C1 segment of cervical spinal cord (tissue), 14 donors: ENCODE data around the gene KRT9.
A peak's percentile ranks its signal among the peaks of the same experiment; 100 is the strongest.
"Not testable (repeated sequence)": the region's sequence is repeated elsewhere in the genome, so short reads cannot be mapped to it uniquely, and the experiment has no call there.

Experiments
- DNase-seq, 14 donors: peaks; one replicate each; lab custom pipeline; 2025; lab: John Stamatoyannopoulos, UW

The KRT9 gene, protein sequence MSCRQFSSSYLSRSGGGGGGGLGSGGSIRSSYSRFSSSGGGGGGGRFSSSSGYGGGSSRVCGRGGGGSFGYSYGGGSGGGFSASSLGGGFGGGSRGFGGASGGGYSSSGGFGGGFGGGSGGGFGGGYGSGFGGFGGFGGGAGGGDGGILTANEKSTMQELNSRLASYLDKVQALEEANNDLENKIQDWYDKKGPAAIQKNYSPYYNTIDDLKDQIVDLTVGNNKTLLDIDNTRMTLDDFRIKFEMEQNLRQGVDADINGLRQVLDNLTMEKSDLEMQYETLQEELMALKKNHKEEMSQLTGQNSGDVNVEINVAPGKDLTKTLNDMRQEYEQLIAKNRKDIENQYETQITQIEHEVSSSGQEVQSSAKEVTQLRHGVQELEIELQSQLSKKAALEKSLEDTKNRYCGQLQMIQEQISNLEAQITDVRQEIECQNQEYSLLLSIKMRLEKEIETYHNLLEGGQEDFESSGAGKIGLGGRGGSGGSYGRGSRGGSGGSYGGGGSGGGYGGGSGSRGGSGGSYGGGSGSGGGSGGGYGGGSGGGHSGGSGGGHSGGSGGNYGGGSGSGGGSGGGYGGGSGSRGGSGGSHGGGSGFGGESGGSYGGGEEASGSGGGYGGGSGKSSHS

DNA sequence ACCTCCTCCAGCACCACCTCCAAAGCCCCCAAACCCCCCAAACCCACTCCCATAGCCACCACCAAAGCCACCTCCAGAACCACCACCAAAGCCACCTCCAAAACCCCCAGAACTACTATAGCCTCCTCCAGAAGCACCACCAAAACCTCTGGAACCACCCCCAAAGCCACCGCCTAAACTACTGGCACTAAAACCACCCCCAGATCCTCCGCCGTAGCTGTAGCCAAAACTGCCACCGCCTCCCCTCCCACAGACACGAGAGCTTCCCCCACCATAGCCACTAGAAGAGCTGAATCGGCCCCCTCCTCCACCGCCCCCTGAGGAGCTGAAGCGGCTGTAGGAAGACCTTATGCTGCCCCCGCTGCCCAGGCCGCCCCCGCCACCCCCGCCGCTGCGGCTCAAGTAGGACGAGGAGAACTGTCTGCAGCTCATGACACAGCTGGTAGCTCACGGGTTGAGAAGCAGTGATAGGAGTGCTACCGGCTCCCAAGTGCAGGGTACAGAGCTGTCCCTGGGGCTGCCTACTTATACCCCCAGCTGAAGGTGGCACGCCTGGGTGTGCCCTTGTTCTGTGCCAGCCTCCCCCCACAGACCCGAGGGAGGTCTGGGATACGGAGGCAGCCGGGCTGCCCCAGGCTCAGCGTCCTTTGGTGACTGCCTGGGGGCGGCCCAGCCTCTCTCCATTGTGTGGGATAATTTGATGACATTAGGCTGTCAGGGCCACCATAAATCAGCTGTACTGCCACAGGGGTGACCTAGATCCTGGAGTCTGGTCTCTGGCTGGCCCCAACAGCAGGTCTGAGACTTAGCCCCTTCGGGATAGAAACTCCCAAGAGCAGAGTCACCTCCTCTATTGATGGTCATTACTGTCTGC, at the start of gene KRT9:
KRT9 (minus strand) TSS at position 499 of the 874 bp plus-strand sequence; CDS start at position 432, 67 bp downstream.
- no peak for DNase-seq

DNA sequence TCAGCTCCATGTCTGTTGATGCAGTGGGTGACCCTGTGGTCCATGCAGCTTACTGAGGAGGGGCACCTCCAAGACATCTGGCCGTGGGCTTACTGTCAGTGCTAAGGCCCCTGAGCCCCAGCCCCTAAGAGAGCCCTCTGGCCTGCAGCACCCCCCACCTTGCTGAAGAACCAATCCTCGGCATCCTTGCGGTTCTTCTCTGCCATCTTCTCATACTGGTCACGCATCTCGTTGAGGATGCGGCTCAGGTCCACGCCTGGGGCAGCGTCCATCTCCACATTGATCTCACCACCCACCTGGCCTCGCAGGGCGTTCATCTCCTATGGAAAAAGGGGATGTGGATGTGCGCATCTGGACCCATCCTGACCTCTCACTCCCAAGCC, 49.6 kb upstream of the KRT9 start:
- not testable (repeated sequence) for DNase-seq

DNA sequence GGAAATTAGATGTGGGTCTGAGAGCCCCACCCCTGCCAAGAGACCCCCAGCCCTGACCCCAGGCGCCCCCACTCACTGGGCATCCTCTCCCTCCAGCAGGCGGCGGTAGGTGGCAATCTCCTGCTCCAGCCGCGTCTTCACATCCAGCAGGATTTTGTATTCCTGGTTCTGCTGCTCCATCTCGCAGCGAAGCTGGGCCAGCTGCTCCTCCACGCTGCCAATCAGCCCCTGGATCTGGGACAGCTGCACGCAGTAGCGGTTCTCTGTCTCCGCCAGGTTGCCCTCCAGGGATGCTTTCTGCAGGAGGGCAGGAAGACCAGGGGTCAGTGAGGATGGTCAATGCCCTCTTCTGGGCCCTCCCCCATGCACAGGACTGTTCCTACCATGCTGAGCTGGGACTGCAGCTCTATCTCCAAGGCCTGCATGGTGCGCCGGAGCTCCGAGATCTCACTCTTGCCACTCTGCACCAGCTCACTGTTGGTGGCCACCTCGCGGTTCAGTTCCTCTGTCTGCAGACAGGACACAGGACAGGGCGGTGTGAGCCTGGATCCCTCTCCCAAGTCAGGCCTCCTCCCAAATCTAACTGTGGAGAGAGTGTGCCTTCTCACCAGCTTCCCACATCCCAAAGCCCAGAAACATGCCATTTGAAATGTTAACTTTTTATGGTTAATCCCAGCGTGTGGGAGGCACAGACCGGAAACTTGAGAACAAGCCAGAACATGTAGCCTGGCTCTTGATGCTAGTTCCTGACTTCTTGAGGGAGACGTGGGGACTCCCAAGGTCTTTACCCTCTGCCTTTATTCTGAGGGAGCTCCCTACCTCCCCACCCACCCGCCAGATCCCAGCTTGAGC, 49.0 kb upstream of the KRT9 start:
- DNase-seq: no peak

DNA sequence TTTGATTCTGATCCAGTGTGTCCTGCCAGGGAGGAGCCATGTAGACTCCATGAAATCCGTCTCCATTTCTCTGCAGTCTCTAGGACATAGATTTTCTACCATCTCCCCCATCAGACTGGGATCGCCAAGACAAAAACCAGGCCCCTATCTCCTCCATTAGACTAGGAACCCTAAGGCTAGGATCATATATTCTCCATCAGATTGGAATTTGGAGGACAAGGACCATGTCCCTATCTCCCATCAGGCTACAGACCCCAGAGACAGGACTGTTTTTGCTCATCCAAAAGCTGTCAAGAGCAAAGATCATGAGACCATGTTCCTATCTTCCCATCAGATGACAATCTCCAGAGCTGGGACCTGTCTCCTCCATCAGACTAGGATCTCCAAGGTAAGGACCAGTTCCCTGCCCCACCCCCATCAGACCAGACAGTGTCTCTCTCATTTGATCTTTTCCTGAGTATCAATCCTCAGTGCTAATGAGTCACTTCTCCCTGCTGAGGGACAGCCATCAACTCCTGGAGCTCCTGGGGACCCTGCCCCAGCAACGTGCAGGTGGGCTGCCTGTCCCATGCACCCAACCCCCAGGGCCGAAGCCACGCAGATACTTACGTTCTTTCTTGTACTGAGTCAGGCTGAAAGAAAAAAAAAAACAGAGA, 48.2 kb upstream of the KRT9 start:
- not testable (repeated sequence) for DNase-seq

DNA sequence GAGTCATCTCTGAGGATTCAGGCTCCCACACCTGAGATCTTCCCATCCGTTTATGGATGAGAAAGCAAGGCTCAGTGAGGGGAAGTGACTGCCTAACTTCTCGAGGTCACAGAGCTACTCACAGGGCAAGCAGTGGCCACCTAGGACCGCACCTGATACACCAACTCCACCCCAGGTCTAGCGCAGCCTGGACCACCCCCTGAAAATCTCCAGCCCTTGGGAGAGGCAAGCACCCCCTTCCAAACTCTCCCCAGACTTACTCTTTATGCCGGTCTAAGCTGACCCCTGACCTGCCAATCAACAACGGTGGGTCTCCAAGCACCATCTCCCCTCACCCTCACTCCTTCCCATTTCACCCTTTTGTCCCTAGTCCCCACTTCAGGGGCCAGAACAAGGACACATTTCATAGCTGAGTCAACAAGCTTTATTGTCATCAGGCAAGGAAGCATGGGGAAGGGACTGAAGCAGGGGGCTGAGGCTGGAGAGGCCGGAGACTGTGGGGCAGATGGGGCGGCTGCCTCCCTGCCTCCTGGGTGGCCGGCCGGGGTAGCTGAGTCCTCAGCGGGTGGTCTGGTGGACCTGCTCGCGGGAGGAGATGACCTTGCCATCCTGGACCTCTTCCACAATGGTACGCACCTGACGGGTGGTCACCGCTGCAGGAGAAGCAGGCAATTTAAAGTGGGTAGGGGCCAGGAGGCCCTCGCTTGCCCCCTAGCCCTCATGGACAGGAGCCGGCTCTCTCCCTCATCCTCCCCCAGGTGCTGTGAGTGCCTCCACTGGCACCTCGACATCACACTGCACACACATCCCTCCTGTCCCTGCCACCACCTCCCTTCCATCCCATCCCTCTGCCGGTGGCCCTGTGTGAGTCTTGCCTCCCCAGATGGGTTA, 47.4 kb upstream of the KRT9 start:
- no peak for DNase-seq

DNA sequence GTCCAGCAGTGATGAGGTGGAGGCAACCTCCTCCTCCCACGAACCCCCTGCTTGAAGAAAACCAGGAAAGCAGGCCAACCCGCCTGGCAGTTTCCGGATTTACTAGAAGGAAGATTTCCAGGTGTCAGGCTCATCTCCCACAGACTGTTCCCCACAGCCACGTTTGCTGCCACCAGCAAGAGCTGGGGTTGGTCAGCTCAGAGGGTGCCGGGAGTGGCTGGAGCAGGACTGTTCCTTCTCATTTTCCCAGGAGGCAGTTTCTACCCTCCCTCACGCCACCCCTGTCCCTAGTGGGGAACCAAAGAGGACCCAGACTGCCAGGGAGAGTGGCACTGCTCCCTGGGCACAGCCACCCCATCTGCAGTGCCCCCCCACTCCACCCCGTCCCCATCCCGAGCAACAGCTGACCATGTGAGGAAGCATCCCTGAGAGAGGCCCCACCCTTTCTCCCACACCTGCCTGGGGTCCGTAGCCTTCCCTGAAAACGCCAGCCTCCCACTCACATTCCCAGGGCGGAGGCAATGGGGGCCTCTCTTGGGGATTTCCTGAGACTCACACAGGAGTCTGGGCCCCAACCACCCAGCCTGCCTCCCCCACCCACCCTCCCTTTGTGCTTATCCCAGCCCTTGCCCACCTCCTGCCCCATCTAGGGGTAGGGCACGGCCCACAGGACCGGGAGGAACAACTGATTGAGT, 46.6 kb upstream of the KRT9 start:
- no peak for DNase-seq

DNA sequence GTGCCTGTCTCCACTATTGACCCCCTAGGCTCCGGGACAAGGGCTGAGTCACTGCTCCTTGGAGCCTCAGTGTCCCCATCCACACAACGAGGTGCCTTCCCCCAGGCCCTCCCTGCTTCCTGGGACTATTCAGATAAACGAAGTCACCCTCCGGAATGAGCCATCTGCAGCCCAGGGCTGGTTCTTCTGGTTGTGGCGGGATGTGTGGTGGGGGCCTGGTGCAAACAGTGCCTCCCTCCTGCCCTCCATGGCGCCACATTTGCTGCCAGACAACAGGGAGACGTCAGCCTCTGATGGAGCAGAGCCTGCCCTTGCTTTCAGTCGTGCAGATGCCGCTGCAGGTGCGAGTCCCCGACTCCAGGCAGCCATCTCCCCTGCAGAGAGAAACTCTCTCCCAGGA, 45.8 kb upstream of the KRT9 start:
- no peak for DNase-seq

DNA sequence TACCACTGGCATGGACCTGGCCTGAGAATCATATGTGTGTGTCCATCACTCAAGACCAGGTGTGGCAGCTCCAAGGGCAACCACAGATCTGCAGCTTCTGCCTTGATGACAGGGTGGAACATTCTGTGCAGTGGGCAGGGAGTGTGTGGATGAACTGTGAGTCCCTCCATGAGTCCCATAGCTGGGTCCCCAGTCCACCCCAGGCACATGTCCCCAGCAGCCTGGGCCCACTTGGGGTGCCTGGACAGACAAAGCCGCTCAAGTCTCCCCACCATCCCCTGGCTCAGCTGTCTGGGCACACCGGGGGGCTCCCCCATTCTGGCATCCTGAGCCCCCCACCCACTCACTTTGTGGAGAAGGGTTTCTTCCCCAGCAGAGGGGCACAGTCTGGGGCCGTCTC, 45.3 kb upstream of the KRT9 start:
- no peak for DNase-seq

DNA sequence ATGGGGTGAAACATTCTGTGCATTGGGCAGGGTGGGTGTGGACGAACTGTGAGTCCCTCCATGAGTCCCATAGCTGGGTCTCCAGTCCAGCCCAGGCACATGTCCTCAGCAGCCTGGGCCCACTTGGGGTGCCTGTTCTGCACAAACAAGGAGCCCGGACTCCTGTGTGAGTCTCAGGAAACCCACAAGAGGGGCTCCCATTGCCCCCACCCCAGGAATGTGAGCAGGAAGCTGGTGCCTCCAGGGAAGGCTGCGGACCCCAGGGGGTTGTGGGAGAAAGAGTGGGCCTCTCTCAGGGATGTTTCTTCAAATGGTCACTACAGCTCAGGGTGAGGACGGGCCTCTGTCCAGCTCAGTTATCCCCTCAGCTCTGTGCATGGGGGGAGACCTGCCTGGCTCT, 44.6 kb upstream of the KRT9 start:
- not testable (repeated sequence) for DNase-seq

DNA sequence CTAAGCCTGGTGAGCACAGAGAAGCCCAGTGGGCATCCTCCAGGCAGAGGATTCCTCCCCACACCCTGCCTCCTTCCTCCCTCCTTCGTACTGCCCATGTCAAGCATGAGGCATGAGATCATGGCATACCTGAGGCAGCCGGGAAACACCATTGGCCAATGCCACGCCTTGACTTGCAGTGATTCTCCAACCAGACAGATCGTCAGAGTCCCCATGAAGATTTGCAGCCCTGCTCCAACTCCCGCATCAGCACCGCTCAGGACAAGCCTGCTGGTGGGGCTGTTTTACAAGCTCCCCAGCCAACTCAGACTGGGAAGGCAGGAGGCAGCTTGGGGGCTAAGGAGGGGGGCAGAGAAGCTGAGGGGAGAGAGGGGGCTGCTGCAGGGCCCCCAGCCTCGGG, 43.6 kb upstream of the KRT9 start:
- DNase-seq: no peak

DNA sequence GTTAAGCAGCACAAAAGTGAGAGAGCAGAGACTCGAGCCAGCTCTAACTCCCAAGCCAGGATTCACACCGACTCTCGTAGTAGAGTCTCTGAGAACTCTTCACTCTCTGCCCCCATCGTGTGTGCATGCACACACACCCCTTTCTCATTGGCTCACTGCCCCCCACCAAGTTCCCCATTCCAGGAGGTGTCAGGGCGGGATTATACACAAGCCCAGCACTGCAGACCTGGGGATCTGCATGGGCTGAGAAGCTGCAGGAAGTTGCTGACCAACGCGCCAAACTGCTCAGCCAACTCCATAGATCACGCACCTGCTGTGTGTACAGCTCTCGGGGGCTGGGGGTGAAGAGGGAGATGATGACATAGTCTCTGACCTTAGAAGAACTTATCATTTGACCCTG, 42.9 kb upstream of the KRT9 start:
- peak in 1 of 14 donors; percentile 9 for DNase-seq

DNA sequence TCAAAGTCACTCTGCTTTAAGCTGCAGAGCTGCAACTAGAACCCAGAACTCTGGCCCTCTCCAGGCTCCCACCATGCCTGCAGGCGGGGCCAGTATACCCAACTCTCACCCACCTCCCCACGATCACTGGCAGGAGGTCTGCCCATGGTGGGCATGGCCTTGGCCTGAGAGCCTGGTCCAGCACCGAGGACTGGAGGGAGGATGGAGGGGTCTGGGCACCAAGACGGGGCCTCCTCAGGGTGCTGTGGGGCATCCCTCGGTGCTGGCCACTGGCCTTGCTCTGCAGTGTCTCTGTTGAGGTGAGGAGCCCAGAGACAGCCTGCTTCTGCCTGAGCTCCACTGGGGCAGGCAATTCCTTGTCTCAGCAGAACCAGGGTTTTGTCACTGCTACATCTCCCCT, 42.2 kb upstream of the KRT9 start:
- no peak for DNase-seq

DNA sequence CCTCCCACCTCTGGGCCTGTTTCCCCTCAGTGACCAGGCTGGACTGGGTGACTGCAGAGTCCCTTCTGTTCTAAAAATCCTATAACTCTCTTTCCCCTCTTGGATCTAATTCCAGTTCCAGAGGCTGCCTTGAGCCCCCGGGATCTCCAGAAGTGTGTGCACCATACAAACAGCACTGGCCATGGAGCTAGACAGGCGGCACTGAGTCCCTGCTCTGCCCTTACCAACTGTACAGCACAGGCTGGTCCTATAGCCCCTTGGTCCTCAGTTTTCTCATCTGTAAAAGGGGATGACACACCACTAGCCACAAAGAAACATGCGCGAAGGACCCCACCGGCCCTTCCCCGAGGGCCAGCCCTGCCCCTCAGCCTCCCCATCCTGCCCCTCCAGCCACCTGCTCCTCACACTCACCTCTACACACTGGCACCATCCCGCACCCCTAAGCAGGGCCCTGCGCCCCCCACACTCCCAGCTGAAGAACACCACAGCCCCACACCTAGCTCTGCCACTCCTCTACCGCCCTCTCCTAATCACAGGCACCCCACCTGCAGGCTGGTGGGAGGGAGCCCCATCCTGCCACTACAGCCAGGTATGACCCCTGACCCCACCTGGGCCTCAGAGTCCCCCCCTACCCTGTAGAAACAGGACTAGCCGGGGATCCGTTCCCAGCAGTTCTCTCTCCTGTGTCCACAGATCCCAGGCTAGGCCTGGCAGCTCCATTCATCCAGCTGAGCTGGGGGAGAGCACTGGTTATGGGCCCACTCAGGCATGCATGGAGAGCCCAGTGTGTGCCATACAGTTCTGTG, 41.6 kb upstream of the KRT9 start:
- no peak for DNase-seq

DNA sequence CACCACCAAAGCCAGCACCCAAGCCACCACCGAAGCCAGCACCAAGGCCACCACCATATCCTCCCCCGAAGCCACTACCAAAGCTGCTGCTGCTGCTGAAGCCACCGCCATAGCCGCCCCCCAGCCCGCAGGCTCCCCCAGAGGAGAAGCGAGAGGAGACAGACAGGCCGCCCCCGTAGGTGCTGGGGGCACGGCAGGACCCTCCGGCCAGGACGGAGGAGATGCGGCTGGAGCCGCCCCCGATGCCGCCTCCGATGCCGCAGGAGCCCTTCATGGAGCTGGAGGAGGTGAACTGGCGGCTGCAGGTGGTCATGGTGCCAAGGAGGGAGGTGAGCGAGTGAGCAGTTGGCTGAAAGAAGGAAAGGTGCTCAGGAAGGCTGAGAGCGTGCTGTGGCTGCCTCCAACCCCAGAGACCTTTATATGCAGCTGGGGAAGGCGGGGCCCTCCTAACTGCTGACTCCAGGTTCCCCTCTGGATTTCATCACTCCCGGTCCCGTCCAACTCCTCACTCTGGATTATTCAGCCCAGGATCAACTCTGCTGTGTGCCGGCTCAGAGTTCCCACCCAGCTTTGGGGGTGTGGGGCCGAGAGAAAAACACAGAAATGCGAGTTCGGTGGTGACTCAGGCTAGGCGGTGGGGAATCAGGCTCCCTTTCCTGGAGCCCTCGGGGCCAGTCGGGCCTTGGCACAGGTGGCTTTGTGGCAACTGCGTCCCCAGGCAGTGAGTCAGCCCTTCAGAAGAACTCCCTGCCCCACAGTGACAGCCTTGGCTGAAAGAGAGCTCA, 40.7 kb upstream of the KRT9 start, which contains the start of gene KRT16:
KRT16 (minus strand) TSS at position 392 of the 785 bp plus-strand sequence; CDS start at position 313, 79 bp downstream.
- DNase-seq: not testable (repeated sequence)

DNA sequence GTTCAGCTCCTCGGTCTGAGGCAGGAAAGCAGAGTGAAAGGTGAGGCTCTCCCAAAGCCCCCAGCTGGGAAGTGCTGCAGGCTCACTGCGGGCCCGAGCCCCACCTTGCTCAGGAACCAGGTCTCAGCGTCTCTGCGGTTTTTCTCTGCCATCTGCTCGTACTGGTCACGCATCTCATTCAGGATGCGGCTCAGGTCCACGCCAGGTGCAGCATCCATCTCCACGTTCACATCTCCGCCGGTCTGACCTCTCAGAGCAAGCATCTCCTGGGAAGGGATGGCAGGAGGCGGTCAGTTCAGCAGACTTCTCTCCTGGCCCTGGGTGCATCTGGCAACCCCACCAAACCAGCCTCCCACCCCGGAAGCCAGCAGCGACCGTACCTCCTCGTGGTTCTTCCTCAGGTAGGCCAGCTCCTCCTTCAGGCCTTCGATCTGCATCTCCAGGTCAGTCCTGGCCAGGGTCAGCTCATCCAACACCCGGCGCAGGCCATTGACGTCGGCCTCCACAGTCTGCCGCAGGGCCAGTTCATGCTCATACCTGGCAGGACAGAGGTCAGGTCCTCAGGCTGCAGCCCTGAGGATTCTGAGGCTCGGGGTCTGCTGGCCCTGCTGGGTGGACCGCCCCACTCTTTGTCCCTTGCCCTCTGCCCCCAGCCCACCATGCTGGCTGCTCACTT, 39.2 kb upstream of the KRT9 start:
- no peak for DNase-seq

DNA sequence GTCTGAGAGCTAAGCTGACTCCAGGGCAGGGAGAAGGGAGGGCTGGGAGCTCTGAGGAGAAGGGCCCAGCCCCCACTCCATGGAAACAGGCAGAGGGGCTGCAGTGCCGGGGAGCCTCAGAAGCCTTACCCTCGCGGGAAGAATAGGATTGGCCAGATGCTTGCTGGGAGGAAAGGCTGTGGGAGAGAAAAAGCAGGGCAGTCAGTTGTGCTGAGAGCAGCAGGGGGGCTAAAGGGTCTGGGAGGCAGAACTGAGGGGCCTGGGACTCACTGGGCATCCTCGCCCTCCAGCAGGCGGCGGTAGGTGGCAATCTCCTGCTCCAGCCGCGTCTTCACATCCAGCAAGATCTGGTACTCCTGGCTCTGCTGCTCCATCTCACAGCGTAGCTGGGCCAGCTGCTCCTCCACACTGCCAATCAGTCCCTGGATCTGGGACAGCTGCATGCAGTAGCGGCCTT, 38.2 kb upstream of the KRT9 start:
- not testable (repeated sequence) for DNase-seq

DNA sequence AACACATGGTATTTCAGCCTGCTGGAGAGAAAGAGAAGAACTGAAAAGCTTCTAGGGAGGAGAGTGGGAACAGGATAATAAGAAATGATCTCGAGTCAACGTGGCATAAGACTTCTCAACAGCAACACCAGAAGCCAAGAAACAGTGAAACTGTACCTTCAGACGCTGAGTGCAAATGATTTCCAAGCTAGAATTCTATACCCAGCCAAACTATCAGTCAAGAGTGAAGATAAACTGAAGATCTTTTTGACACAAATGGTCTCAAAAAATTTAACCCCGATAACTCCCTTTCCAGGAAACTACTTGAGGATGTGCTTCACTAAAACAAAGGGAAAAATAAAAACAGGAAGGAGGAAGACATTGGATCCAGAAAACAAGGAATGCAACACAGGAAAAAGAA, 35.1 kb upstream of the KRT9 start:
- not testable (repeated sequence) for DNase-seq
